Endothelial cell of umbilical vein (primary cell): ENCODE measurements around the gene BAX. TPM values are rescaled to one million over a fixed set of nuclear protein-coding genes. Genes with fewer than 3 reads are reported as not detected.
"Not testable (repeated sequence)": the region's sequence is repeated elsewhere in the genome, so short reads cannot be mapped to it uniquely, and the experiment has no call there.

ENCODE experiments used
- BruUV-seq: library from RNA; stranded (reverse); fragments of 400-500 nt; replicated peaks from 2 replicates; lab custom pipeline; 2021; lab: Mats Ljungman, UMichigan
- CTCF ChIA-PET: fragments of 300-600, 350-600 bp; sonication (Branson Sonifier 250); formaldehyde crosslinking; loops from one replicate; lab custom pipeline; 2021; ENCODE audit warnings: antibody characterized with exemption, inconsistent platforms; lab: Charles Lee
- POLR2A ChIA-PET: fragments of 300-600, 350-600 bp; sonication (Branson Sonifier 250); formaldehyde crosslinking; loops from one replicate; lab custom pipeline; 2021; ENCODE audit warnings: antibody characterized with exemption, inconsistent platforms; lab: Charles Lee
- DNase-seq: peaks from one replicate; pipeline ENCODE4 v3.0.0-alpha.2; 2011; ENCODE audit warnings: low read depth, low spot score
- FAIRE-seq: peaks from 2 replicates; lab custom pipeline; 2011; peaks lifted over from hg19 to GRCh38; lab: Jason Lieb, UNC
- H2AFZ ChIP-seq: 2 replicates; pipeline ENCODE4 v1.6.0; 2012; ENCODE audit warnings: low read depth, low read length, control low read depth, inconsistent platforms
- H3K27ac ChIP-seq: 2 replicates; pipeline ENCODE4 v1.5.1; 2011; ENCODE audit warnings: low read depth, mild to moderate bottlenecking, control low read depth, low read length, moderate library complexity; ENCODE audit not compliant: insufficient read depth
- H3K27me3 ChIP-seq, 2 experiments: 2 replicates each; pipeline versions ENCODE4 v1.6.0 to v1.6.1; 2011; ENCODE audit warnings: low read length in 2 of 2, mixed read lengths in 1 of 2; ENCODE audit not compliant: control insufficient read depth in 2 of 2, insufficient read depth in 2 of 2
- H3K36me3 ChIP-seq, 2 experiments: 2 replicates in 1 of 2; 3 replicates in 1 of 2; pipeline ENCODE4 v1.5.1; 2011; ENCODE audit warnings: low read length in 2 of 2, mild to moderate bottlenecking in 1 of 2, moderate library complexity in 1 of 2; ENCODE audit not compliant: control insufficient read depth in 2 of 2, insufficient read depth in 2 of 2; ENCODE audit errors: extremely low read depth in 1 of 2
- H3K4me1 ChIP-seq: 3 replicates; pipeline ENCODE4 v1.5.1; 2011; ENCODE audit warnings: mild to moderate bottlenecking, low read length; ENCODE audit not compliant: control insufficient read depth, insufficient read depth; ENCODE audit errors: extremely low read depth
- H3K4me2 ChIP-seq: 2 replicates; pipeline ENCODE4 v1.6.1; 2011; ENCODE audit warnings: low read length, control low read depth, mixed read lengths; ENCODE audit not compliant: insufficient read depth
- H3K4me3 ChIP-seq, 3 experiments: fragments of 200-600 bp in 1 of 3; sonication (generic), shearing (Covaris generic) in 1 of 3; replicated peaks in 1 of 3; 2 replicates each; pipeline ENCODE4 v1.5.1; 2011 to 2016; ENCODE audit warnings: control low read depth in 3 of 3, low read length in 3 of 3, mild to moderate bottlenecking in 2 of 3, inconsistent platforms in 1 of 3, low read depth in 1 of 3, moderate library complexity in 1 of 3; ENCODE audit not compliant: insufficient read depth in 1 of 3
- H3K79me2 ChIP-seq: 2 replicates; pipeline ENCODE4 v1.6.0; 2012; ENCODE audit warnings: low read length, inconsistent platforms; ENCODE audit not compliant: control insufficient read depth, insufficient read depth
- H3K9ac ChIP-seq: replicated peaks from 2 replicates; pipeline ENCODE3; 2011; ENCODE audit warnings: low read length, control low read depth; ENCODE audit not compliant: insufficient read depth; ENCODE audit errors: extremely low read depth
- H3K9me1 ChIP-seq: replicated peaks from 3 replicates; pipeline ENCODE4 v1.6.0; 2011; ENCODE audit warnings: mild to moderate bottlenecking, low read length; ENCODE audit not compliant: control insufficient read depth, insufficient read depth; ENCODE audit errors: extremely low read depth
- H3K9me3 ChIP-seq: replicated peaks from 2 replicates; pipeline ENCODE4 v1.5.1; 2012; ENCODE audit warnings: low read length, inconsistent platforms; ENCODE audit not compliant: control insufficient read depth, insufficient read depth
- H4K20me1 ChIP-seq: replicated peaks from 2 replicates; pipeline ENCODE3; 2011; ENCODE audit warnings: mild to moderate bottlenecking, low read length; ENCODE audit not compliant: control insufficient read depth, insufficient read depth; ENCODE audit errors: extremely low read depth
- CTCF ChIP-seq, 2 donors: IDR thresholded peaks; 1 replicate in 1 of 2; 2 replicates in 1 of 2; pipeline ENCODE4 v1.5.1; 2011; ENCODE audit warnings: low read length in 2 of 2, mild to moderate bottlenecking in 2 of 2, moderate library complexity in 2 of 2, control low read depth in 1 of 2, inconsistent platforms in 1 of 2, low read depth in 1 of 2; ENCODE audit not compliant: insufficient read depth in 1 of 2; ENCODE audit errors: extremely low read depth in 1 of 2
- EZH2 ChIP-seq: IDR thresholded peaks from 2 replicates; pipeline ENCODE4 v1.6.1; 2012; ENCODE audit warnings: borderline replicate concordance, low read depth, mild to moderate bottlenecking, moderate library complexity, low read length, inconsistent platforms; ENCODE audit not compliant: severe bottlenecking
- FOS ChIP-seq: IDR thresholded peaks from 2 replicates; pipeline ENCODE4 v1.6.1; 2011; ENCODE audit warnings: mild to moderate bottlenecking, low read length, moderate library complexity, borderline replicate concordance; ENCODE audit not compliant: insufficient read depth
- GATA2 ChIP-seq: IDR thresholded peaks from 2 replicates; pipeline ENCODE4 v1.7.0; 2011; ENCODE audit warnings: low read depth, mild to moderate bottlenecking, moderate library complexity, mixed read lengths, low read length; ENCODE audit not compliant: insufficient read length, insufficient read depth
- JUN ChIP-seq: IDR thresholded peaks from 2 replicates; pipeline ENCODE4 v1.6.1; 2011; ENCODE audit warnings: borderline replicate concordance, low read depth; ENCODE audit not compliant: insufficient read length, insufficient read depth
- MAX ChIP-seq: IDR thresholded peaks from 2 replicates; pipeline ENCODE4 v1.6.1; 2011; ENCODE audit not compliant: insufficient read depth, insufficient read length
- MYC ChIP-seq: IDR thresholded peaks from one replicate; pipeline ENCODE4 v1.6.1; 2011; ENCODE audit warnings: mild to moderate bottlenecking, low read depth, low read length
- POLR2A ChIP-seq: IDR thresholded peaks from 2 replicates; pipeline ENCODE4 v1.6.1; 2012; ENCODE audit warnings: low read depth, mild to moderate bottlenecking, control low read depth, low read length
- POLR2AphosphoS5 ChIP-seq: IDR thresholded peaks from 2 replicates; pipeline ENCODE4 v1.6.1; 2012; ENCODE audit warnings: low read depth, mild to moderate bottlenecking, control low read depth, low read length, moderate library complexity; ENCODE audit not compliant: insufficient read depth
- dilution Hi-C: fragments of 300-500 bp; cut with MboI; formaldehyde crosslinking; loops from one replicate; pipeline ENCODE4 v1.15.0; 2019; ENCODE audit warnings: low sequenced_read_pairs; ENCODE audit not compliant: extremely low pct_ligation_motif_present
- intact Hi-C: fragments of 100-400 bp; cut with micrococcal nuclease; formaldehyde crosslinking; loops from one replicate; pipeline ENCODE4 v1.10.0; 2022
- polyA plus RNA-seq, 4 experiments: library from polyadenylated mRNA; depleted of rRNA in 3 of 4; stranded (reverse) in 3 of 4; unstranded in 1 of 4; fragments of >200 nt; gene quantifications; 2 replicates each; pipeline versions ENCODE4 v1.2.1 to v1.2.3, GENCODE V29; 2011 to 2012; ENCODE audit warnings: missing spikeins in 1 of 4
- total RNA-seq: library from RNA; stranded (reverse); gene quantifications from 2 replicates; pipeline ENCODE4 v1.2.3, GENCODE V29; 2021

The BAX gene
- total and polyA plus RNA-seq, 2 donors (not counting 3 experiments of a cell fraction or from before 2014, with no cell fraction given) = 267 to 283 TPM

- H3K9me3 ChIP-seq = no peaks in the 10 kb centered on the region
- no peak for TF ChIP-seq POLR2AphosphoS5
- TF ChIP-seq GATA2 = no peak
- no peak for TF ChIP-seq CTCF (IDR thresholded peaks at IDR 0.05; ENCODE audit: extremely low read depth in 1 of 2, insufficient read depth in 1 of 2, low read depth in 1 of 2, low read length in 2 of 2)
- no peak for TF ChIP-seq EZH2
- TF ChIP-seq MYC = no peak
- no peak for TF ChIP-seq FOS
- no peak for TF ChIP-seq JUN
- no peak for TF ChIP-seq POLR2A
- no peak for TF ChIP-seq MAX
- no peak overlapping the region for H3K4me3 ChIP-seq
- peaks cover 2 to 36% of the 10 kb centered on the region in 2 experiments for H3K36me3 ChIP-seq
- H3K27ac ChIP-seq = no peak overlapping the region
- no peaks in the 10 kb centered on the region for H3K79me2 ChIP-seq
- no peaks in the 10 kb centered on the region for H4K20me1 ChIP-seq
- H3K4me1 ChIP-seq = no peaks in the 10 kb centered on the region
- no peak overlapping the region for H2AFZ ChIP-seq
- H3K9ac ChIP-seq = no peak overlapping the region
- FAIRE-seq (peak; percentile 12), DNase-seq (peak; percentile 21)
- H3K9me1 ChIP-seq = no peaks in the 10 kb centered on the region
- intact Hi-C loops (no loop called here), dilution Hi-C loops (no loop called here)
- ChIA-PET CTCF (interaction anchor here (0.8 to 1.5 kb wide), 4 partner anchors 14 to 52 kb away, joined by 3 to 8 read pairs (median 4); no protein-coding TSS in a partner anchor), POLR2A (no interaction called here)
- H3K4me2 ChIP-seq = no peak overlapping the region
- BruUV-seq = no TSS peak
- no peaks in the 10 kb centered on the region for H3K27me3 ChIP-seq
Observed at GRCh38 chr19:48918801-48919247, 35.9 kb upstream of the BAX start.

- POLR2A ChIA-PET, dilution Hi-C loops: not testable (repeated sequence)
Observed at GRCh38 chr19:48919271-48919670, 35.4 kb upstream of the BAX start.

More at GRCh38 chr19:48919271-48919670, 35.4 kb upstream of the BAX start:
- H3K9me1 ChIP-seq, H3K9me3 ChIP-seq, H3K4me1 ChIP-seq, H3K9ac ChIP-seq, H3K4me3 ChIP-seq, H3K79me2 ChIP-seq, H2AFZ ChIP-seq, H3K27ac ChIP-seq, BruUV-seq, intact Hi-C loops, H3K4me2 ChIP-seq, FAIRE-seq, H4K20me1 ChIP-seq, H3K27me3 ChIP-seq, DNase-seq: not testable (repeated sequence)
- peaks cover 2 to 34% of the 10 kb centered on the region in 2 experiments for H3K36me3 ChIP-seq
- CTCF ChIA-PET = interaction anchor here (0.8 to 1.5 kb wide), 4 partner anchors 13 to 51 kb away, joined by 3 to 8 read pairs (median 4); no protein-coding TSS in a partner anchor
